SW480 (cell line): ENCODE results near the gene GMDS.

Experiments used
- DNase-seq: peaks from one replicate; pipeline ENCODE4 v3.0.0-alpha.2; 2016; ENCODE audit warnings: low spot score

GMDS gene

DNA sequence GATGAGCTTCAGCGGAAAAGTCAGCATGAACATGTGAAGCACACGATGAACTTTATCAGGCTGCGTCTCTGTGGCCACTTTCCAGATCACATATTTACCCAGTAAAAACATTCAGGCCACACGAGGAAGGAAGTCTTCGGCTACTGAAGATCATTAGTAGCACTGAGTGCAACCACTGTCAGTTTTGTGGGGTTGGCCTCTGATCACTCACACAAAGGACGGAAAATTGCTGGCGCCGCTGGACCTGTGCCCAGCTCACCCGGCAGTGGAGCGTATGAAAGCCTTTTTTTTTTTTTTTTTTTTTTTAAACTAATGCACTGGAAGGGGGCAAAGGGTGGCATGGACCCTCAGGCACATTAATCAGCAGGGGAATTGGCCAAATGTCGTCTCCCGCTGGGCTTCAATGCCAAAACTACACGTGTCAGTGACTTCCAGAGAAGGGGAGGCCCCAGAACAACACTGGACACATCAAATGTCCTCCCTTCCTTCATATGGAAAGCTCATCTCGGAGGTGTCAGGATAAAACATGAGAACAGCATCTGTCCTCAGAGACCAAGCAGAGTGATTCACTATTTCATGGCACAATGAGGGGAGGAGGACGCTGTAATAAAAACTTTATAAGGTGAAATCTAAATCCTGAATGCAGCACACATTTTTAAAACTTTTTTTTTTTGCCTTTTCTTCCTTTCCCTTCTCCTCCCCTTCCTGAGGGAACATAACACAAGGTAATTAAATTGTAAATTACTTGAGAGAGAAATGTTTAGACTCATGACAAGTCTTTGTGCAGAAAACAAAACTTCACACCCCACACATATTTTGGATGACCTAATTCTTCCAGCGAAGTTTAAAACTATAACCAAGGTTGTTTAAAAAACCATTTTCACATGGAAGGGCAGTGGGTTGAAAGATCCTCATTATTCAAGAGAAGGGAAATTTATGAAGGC, 412.3 kb downstream of the GMDS start:
- no peak for DNase-seq

DNA sequence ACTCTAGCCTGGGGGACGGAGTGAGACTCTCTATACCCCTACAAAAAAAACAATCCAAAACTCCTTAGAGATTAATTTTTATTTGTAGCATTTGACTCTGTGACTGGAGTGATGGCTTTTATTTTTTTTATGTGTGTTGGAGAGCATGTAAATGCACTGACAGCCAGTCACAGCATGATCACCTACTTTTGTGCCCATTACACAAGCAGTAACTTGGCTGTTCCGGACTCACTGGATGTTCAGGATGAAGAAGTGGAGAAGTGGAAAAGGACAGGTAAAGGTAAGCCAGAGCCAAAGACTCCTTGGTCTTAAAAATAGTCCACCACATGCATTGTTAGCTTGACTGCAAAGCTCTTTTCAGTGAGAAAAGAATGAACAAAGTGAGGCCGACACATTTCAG, 413.0 kb downstream of the GMDS start:
- no peak for DNase-seq

DNA sequence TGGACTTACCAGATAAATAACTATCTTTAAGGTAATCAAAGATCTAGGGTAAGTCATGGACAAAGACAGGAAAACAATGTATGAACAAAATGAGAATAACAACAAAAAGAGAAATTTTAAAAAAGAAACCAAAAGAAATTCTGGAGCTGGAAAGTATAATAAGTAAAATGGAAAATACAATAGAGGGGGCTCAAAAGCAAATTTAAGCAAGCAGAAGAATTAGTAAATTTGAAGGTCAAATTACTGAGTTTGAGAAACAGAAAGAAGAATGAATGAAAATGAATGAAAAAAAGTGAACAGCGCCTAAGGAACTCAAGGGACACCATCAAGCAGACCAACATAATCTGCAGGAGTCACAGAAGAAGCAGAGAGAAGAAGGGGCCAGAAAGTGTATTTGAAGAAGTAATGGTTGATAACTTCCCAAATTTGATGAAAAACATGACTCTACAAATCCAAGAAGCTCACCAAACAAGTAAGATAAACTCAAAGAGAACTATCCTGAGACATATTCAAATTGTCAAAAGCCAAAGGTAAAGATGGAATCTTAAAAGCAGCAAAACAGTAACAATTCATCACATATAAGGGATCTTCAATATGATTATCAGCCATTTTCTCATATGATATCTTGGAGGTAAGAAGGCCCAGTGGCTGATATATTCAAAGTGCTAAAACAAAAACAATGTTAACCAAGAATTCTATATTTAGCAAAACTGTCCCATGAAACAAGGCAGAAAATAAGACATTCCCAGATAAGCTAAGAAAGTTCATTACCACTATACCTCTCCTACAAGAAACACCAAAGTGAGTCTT, 417.2 kb downstream of the GMDS start:
- DNase-seq, result no peak

DNA sequence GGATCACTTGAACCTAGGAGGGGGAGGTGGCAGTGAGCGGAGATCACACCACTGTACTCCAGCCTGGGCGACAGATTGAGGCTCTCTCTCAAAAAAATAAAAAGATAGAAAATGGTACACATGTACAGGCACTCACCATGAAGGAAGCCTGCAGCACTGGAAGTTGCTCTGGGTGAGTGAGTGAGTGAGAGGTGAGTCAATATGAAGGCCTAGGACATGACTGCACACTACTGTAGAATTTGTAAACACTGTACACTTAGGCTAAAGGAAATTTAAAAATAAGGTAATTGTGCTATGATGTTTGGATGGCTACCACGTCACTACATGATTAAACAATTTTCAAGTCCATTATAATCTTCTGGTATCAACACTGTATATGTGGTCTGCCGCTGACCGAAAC, 419.5 kb downstream of the GMDS start:
- no peak for DNase-seq

DNA sequence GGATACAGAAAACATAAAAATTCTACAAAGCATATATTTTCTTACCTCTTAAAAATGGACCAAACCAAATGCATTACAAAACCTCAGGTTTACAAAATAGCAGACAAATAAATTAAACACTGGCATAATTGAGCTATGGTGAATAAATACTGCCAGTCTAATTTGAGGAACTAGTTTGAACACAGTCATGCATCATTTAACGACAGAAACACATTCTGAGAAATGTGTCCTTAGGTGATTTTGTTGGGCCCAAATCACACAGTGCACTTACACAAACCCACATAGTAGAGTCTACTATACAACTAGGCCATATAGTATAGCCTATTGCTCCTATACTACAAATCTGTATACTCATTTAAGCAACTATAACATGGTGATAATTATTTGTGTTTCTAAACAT, 420.1 kb downstream of the GMDS start:
- no peak for DNase-seq

DNA sequence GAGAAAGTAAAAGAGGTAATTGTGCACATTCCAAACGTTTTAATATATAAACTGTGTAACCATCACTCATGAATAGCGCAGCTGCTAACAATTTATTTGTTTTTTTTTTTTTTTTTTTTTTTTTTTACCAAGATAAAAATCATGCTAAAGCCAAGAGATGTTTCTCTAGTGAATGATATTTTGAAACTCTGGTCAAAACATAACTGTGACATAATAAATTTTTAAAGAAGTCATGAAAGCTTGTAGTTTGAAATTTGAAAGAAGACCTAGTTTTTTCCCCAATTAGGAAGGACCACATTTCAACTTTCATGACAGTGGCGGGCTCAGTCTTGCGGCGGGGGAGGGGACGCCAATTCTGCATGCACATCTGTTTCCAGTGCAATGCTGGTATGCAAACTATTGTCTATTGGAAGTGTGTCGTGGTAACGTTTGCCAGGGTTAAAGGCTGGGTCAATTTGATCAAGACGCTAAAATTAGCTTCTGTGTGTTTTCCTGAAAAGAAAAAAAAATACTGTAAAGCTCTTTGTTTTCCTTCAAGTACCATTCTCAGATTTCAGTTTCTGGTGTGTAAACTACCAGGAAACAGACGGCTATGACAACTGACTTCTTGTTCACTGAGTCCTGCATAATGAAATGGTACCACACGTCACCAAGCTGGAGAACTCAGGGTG, 423.8 kb downstream of the GMDS start:
- DNase-seq, result no peak

DNA sequence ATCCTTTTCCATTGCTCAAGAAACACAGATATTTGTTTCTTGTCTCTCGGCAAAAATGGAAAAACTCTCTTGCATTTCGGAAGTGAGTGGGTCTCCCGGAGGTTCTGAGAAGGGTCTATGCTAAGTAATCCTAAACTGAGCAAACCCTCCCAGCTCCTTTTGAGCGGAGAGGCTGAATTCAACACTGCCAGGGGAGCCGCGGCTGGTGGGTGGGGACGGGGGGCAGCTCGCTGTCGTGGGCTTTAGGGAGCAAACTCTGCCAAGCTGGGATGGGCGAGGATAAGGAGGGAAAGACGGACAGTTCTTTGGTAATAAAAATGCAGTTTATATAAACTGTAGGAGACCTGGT, 424.3 kb downstream of the GMDS start:
- no peak for DNase-seq

DNA sequence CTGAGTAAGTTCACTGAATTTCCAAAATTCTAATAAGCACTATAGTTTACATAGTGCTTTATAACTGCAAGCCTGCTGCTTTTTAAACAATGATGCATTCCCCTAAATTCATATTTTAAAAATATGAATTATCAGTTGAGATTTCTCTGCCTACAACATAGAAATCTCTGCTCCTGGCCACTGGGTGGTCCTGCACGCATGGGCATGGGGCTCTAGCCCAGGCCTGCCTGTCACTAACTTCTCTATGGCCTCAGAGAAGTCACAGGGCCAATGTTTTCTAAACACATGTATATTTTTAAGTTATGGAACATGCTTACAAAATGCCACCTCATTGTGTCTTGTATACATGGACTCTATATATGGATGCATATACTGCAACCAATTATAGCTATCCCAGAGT, 424.7 kb downstream of the GMDS start:
- DNase-seq, result no peak

DNA sequence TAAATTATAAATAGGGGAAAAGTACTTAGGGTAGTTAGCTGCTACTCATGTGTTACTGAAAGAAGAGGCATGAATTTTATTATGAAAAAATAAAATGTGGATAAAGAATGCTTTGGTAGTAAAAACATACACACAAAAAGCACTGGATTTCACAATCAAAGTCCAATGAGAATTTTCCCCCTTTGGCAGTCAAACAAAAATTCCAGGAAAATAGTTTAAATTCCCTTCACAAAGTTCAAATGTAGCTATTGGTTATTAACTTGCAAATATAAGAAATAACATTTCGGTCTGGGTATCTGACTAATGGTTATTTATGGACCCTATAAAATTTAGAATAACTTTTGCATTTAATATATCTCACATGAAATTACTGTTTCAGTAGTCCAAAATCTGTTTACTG, 425.2 kb downstream of the GMDS start:
- DNase-seq, result no peak

DNA sequence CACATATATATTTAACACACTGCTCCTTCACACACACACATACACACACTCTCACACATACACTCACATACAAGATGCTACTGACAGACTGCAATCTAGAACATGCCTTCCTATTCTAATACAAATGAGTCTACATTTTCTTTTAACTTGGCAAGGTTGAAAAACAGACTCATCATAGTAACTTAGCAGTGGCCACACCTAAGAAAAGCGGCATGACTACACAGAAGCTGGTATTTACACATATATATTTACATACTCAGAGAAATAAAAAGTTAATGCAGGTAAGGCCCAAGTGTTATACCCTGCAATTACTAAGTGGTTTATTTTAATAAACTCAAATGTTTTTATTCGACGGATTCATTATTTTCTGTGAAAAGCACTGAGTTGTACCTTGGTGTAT, 426.4 kb downstream of the GMDS start:
- DNase-seq, result no peak

DNA sequence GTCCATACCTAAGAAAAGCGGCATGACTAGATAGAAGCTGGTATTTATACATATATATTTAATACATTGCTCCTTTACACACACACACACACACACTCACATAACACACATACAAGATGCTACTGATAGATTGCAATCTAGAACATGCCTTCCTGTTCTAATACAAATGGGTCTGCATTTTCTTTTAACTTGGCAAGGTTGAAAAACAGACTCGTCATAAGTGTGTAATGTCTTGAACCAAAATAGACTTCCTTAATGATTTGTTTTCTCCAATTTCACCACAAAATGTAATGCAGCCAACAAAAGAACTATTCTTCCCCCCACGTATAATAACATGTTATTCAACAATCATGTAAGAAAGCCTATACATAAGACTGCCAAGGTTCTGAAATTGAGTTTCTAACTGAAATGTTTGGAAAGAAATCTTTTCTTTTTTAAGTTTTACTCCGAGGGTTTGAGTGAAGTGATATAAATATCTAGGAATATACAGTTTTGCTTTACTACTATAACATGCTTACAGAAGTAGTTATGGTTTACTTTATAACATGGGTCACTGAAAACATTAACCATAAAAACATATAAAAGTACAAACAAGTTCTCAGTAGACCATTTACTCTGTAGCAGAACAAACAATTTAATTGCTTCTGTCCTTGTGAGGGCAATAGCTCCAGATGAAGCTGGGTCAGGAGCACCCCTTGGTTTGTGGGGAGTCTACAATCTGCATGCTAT, 428.2 kb downstream of the GMDS start:
- DNase-seq, result no peak

DNA sequence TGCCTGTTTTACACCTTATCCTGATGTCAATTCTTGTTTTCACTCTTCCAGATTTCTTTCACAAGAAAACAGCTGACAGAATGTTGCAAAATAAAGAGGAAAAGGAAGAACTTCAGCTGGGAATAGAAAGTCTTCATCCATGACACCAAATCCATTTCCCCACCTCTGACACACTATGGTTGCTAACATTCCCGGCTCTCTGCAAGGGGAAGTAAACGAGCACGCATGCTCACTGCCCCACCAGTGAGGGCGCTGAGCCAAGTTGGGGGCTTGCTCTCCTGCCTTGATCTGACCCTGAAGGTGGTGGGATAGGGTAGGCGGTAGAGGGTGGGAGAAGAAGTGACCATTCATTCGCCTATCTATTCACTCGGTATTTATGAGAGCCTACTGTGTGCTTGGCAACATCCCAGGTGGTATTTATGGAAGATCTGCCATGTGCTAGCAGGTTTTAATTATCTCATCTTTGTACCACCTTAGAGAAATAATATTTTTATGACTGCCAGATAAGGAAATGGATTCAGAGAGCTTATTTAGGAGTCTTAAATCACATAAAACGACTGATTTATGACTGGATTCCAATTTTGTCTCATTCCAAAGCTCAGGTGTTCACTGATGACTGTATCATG, 429.5 kb downstream of the GMDS start:
- DNase-seq, result no peak

DNA sequence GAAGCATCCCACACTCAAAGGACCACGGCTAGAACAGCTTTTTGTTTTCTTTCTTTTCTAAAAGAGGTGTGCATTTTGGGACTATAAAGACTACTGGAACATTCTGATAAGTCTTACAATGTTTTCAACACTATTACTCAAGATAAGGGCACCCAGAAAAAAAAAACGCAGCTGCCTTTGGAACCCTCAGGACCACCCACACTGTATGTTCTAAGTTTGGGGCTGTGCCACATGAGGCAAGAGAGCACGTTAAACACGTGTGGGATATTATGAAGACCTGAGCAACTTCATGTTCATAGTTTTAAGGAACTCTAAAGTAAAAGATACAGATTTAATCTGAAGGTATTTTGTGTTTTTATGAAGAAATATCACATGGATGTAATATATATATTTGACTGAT, 431.1 kb downstream of the GMDS start:
- no peak for DNase-seq

DNA sequence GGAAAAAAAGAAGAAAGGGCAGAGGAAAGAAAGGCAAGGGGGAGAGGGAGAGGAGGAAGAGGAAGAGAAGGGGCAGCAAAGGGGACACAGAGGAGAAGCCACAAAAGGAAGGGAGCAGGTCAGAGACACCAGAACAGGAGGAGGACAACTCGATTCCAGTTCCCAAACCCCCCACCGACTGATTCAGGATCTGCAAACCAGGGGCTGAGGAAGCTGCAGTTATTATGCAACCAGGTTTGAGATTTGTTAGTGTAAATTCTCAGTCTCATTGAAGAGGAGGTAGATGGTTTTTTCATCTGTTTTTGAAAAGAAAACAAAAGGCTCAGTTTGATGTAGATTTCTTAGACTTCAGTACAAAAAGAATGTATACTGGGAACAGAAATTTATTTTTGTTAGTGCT, 432.9 kb downstream of the GMDS start:
- DNase-seq, result no peak

DNA sequence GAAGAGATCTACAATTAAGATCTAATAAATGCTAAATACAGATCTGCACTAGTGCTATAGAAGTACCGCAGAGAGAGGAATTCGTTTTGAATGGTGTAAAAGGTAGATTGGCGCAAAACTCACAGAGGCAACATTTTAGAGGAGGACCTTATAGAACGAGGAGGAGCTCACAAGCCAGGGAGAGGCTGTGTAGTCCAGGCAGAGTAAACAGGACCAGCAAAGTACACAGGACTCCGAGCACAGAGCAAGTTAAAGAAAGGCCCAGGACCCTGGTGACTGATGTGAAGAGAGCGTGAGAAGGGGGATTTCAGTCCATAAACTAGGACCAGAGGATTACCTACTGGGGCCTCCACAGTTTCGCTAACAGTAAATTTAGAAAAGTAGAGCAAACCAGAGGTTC, 433.4 kb downstream of the GMDS start:
- no peak for DNase-seq

DNA sequence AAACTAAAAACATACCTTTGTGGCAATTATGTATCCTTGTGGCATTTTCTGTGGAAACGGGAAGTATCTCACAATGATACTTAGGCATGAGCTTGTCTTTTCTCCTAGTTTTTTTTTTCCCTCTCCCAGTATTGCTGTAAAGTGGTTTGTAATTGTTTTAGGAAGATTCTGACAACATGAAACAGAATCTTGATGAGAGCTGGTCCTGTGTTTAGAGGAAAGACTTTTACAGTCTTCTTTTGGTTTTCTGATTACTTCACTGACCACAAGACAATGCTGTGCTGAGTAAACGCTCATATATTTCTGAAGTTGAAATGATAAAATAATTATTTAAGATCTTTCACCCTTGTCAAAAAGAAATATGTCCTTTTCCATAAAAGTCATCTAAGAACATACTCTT, 434.5 kb downstream of the GMDS start:
- no peak for DNase-seq

DNA sequence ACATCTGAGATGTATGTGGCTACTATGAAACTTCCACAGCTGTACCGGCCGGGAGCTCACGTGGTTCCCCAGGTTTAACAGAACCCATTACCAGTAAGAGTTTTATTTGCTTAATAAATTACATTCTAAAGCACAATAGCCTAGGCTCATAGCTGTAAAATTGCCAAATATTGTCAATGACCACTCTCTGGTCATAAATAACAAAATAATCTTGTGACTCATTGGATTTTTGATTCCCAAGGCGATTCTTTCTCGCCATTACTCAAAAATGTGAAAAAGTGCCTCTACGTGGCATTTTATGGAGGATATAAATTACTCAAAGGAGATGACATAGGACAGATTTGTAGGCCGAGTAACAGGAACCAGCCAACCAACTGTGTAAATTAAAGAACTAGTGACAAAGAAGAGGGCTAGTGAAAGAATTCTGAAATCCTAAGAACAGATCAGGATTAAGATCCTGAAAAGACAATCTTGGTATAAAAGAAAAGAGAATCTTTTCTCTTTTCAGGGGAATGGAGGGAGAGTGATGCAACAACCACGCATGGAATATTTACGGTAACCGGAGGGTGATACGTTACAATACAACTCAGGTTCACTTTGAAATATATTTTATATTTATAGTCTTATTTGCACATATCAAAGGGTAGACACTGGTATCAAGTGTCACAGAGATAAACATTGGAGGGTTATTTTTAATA, 436.0 kb downstream of the GMDS start:
- DNase-seq, result no peak

DNA sequence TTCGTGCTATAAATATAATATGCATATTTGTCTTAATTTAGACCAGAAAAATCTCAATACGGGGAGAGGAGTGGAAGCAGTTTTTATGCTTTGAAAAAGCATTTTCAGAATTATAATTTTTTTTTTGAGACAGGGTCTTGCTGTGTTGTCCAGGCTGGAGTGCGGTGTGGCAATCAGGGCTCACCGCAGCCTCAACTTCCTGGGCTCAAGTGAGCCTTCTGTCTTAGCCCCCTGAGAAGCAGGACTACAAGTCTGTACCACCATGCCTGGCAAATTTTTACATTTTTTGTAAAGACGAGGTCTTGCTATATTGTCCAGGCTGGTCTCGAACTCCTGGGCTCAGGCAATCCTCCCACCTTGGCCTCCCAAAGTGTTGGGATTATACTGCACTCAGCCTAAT, 438.5 kb downstream of the GMDS start:
- DNase-seq, result no peak

DNA sequence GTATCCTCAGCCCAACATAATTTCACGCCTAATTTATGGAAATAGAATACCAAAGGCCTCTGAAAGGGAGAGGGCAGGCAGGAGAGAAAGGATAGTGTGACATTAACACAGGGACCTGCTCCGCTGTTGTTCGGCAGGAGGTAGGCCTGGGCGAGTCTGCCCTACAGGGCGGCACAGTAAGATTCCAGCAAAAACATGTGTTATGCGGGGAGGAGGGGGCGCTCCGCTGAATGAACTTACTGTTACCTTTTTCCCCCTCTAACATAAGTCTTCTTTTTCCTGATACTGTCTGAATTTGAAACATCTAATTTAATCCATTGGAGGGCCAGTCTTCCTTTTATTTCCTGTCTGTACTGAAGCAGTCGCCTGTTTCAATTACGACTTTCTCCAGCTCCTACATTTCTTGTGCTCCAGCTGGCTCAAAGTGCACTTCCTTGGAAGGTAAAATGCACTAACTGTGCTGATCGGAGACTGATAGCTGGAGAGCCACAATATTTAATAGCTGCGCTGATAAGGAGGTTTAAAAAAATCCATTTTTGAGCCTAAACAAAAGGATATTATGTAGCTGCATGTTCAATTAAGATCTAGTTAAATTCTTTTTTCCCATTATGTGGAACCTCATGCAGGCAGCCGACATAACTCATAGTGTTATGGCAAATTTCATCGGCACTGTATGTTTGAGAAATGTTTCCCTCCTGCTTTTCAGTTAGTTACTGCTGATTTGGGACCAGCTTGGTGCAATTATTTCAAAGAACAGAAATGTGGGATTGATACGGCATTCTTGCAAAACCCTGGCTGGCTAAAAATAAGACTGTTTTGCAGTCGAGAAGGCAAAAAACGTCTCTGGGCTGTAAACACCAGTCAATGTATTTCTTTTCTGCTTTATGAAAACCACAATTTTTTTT, 442.7 kb downstream of the GMDS start:
- no peak for DNase-seq

DNA sequence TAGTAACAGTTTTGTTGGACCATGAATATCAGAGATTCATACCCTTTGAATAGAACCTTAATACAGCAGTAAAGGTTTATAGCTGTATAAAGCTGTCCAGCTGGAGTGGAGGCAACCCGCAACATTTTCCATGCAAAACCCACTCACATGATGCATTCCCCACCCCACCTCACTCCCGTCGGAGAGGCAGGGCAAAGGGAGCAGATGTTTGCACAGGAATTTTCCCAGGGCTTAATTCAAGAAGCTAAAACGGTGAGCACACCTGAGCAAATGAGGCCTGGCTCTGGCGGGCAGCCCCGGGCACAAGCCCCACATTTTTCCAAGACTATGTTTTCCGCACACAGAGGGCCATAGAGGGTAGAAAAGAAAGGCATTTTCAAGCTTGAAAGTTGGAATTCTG, 444.0 kb downstream of the GMDS start:
- no peak for DNase-seq
